NCI-H526 treated with DMSO at 0.1 percent for 48 hours (cell line): ENCODE measurements around the gene SHROOM1.
"Not testable (repeated sequence)": the region's sequence is repeated elsewhere in the genome, so short reads cannot be mapped to it uniquely, and the experiment has no call there.

Experiments
- DNase-seq: peaks from one replicate; lab custom pipeline; 2025; lab: John Stamatoyannopoulos, UW

Gene SHROOM1

GRCh38 chr5:132806804-132807162 is 23.7 kb downstream of the SHROOM1 start:
- DNase-seq, result not testable (repeated sequence)

GRCh38 chr5:132805872-132806271 is 24.6 kb downstream of the SHROOM1 start:
- DNase-seq, result not testable (repeated sequence)

- not testable (repeated sequence) for DNase-seq
Measured at GRCh38 chr5:132804219-132804618, 26.2 kb downstream of the SHROOM1 start.

GRCh38 chr5:132802685-132803066 is 27.8 kb downstream of the SHROOM1 start:
- not testable (repeated sequence) for DNase-seq

GRCh38 chr5:132802044-132802684 is 28.3 kb downstream of the SHROOM1 start:
- DNase-seq, result no peak

- no peak for DNase-seq
Measured at GRCh38 chr5:132800545-132800944, 29.9 kb downstream of the SHROOM1 start.

- no peak for DNase-seq
Measured at GRCh38 chr5:132799392-132799791, 31.1 kb downstream of the SHROOM1 start.

GRCh38 chr5:132797651-132798050 is 32.8 kb downstream of the SHROOM1 start:
- DNase-seq, result no peak

GRCh38 chr5:132791026-132791425 is 39.4 kb downstream of the SHROOM1 start:
- no peak for DNase-seq

- DNase-seq, result no peak
Measured at GRCh38 chr5:132790201-132790865, 40.1 kb downstream of the SHROOM1 start.

- DNase-seq, result no peak
Measured at GRCh38 chr5:132788990-132789886, 41.2 kb downstream of the SHROOM1 start.

GRCh38 chr5:132788508-132788907 is 41.9 kb downstream of the SHROOM1 start:
- DNase-seq, result no peak

- DNase-seq, result no peak
Measured at GRCh38 chr5:132787076-132787475, 43.4 kb downstream of the SHROOM1 start.

GRCh38 chr5:132785864-132786263 is 44.6 kb downstream of the SHROOM1 start:
- DNase-seq, result no peak

GRCh38 chr5:132785365-132785764 is 45.1 kb downstream of the SHROOM1 start:
- DNase-seq, result no peak

GRCh38 chr5:132782101-132782500 is 48.3 kb downstream of the SHROOM1 start:
- DNase-seq, result no peak

- no peak for DNase-seq
Measured at GRCh38 chr5:132781029-132781428, 49.4 kb downstream of the SHROOM1 start.

- DNase-seq, result no peak
Measured at GRCh38 chr5:132780577-132780976, 49.9 kb downstream of the SHROOM1 start.

- DNase-seq, result no peak
Measured at GRCh38 chr5:132779961-132780360, 50.5 kb downstream of the SHROOM1 start.

GRCh38 chr5:132778856-132779255 is 51.6 kb downstream of the SHROOM1 start:
- no peak for DNase-seq

- DNase-seq, result no peak
Measured at GRCh38 chr5:132778129-132778528, 52.3 kb downstream of the SHROOM1 start.

- no peak for DNase-seq
Measured at GRCh38 chr5:132777209-132778069, 53.0 kb downstream of the SHROOM1 start, which contains the start of gene SEPTIN8. Gene SEPTIN8, minus strand, starts transcription at chr5:132777239. Its CDS starts 102 bp downstream, at chr5:132777137.
